ENCODE measurements around the gene LHFPL3.

- no peak for TF ChIP-seq CTCF (IDR thresholded peaks at IDR 0.05; ENCODE audit: low read depth, low read length, poor library complexity, severe bottlenecking)
- TF ChIP-seq EZH2phosphoT487 (IDR thresholded peaks at IDR 0.05; ENCODE audit: borderline replicate concordance, low read length), result no peak
Observed at GRCh38 chr7:104775531-104775930, 447.1 kb downstream of the LHFPL3 start.
